Dendritic cell treated with granulocyte-macrophage colony-stimulating factor and Interleukin-4, amounts not matched to agents 40 ng/mL and 50 ng/mL, for 4 days (primary cell): Measurements from ENCODE around the gene BIRC7.

Experiments used
- H3K27ac Mint-ChIP-seq: one replicate; pipeline ENCODE4 v1.8.0; 2022; ENCODE audit warnings: mild to moderate bottlenecking, mixed read lengths
- H3K27me3 Mint-ChIP-seq: one replicate; pipeline ENCODE4 v1.8.0; 2022; ENCODE audit warnings: mild to moderate bottlenecking, mixed read lengths
- H3K36me3 Mint-ChIP-seq: one replicate; pipeline ENCODE4 v1.8.0; 2022; ENCODE audit warnings: low read depth, mixed read lengths
- H3K4me1 Mint-ChIP-seq: one replicate; pipeline ENCODE4 v1.8.0; 2022; ENCODE audit warnings: low read depth, mixed read lengths
- H3K4me3 Mint-ChIP-seq: one replicate; pipeline ENCODE4 v1.8.0; 2022; ENCODE audit warnings: mild to moderate bottlenecking, moderate library complexity, mixed read lengths
- H3K9me3 Mint-ChIP-seq: one replicate; pipeline ENCODE4 v1.8.0; 2022; ENCODE audit warnings: mixed read lengths
- intact Hi-C: fragments of 100-400 bp; cut with micrococcal nuclease; formaldehyde crosslinking; loops from one replicate; pipeline ENCODE4 v1.15.0; 2022

Gene BIRC7

GRCh38 chr20:63264000-63264399 is 28.3 kb downstream of the BIRC7 start:
- peaks cover 53% of the 10 kb centered on the region for H3K27me3 Mint-ChIP-seq
- no peaks in the 10 kb centered on the region for H3K36me3 Mint-ChIP-seq
- H3K9me3 Mint-ChIP-seq, result no peaks in the 10 kb centered on the region
- no peak overlapping the region for H3K4me3 Mint-ChIP-seq
- intact Hi-C loops, result no loop called here
- no peak overlapping the region for H3K27ac Mint-ChIP-seq
- H3K4me1 Mint-ChIP-seq, result no peaks in the 10 kb centered on the region

- H3K27me3 Mint-ChIP-seq, result peaks cover 50% of the 10 kb centered on the region
- no peak overlapping the region for H3K4me3 Mint-ChIP-seq
- no peaks in the 10 kb centered on the region for H3K9me3 Mint-ChIP-seq
- intact Hi-C loops, result no loop called here
- no peaks in the 10 kb centered on the region for H3K36me3 Mint-ChIP-seq
- H3K4me1 Mint-ChIP-seq, result no peaks in the 10 kb centered on the region
- H3K27ac Mint-ChIP-seq, result no peak overlapping the region
Measured at GRCh38 chr20:63264519-63264918, 28.8 kb downstream of the BIRC7 start.

- Mint-ChIP-seq H3K27me3 (peaks cover 46% of the 10 kb centered on the region), H3K9me3 (no peaks in the 10 kb centered on the region), H3K4me1 (no peaks in the 10 kb centered on the region), H3K27ac (no peak overlapping the region), H3K36me3 (no peaks in the 10 kb centered on the region), H3K4me3 (no peak overlapping the region)
- intact Hi-C loops, result no loop called here
Measured at GRCh38 chr20:63265891-63266515, 30.3 kb downstream of the BIRC7 start.

GRCh38 chr20:63267691-63268090 is 32.0 kb downstream of the BIRC7 start:
- no peaks in the 10 kb centered on the region for H3K9me3 Mint-ChIP-seq
- peaks cover 7% of the 10 kb centered on the region for H3K4me1 Mint-ChIP-seq
- intact Hi-C loops, result no loop called here
- peaks cover 37% of the 10 kb centered on the region for H3K27me3 Mint-ChIP-seq
- no peak overlapping the region for H3K4me3 Mint-ChIP-seq
- H3K36me3 Mint-ChIP-seq, result peaks cover 5% of the 10 kb centered on the region
- no peak overlapping the region for H3K27ac Mint-ChIP-seq

GRCh38 chr20:63268256-63268655 is 32.6 kb downstream of the BIRC7 start:
- H3K4me1 Mint-ChIP-seq, result peaks cover 7% of the 10 kb centered on the region
- no peak overlapping the region for H3K27ac Mint-ChIP-seq
- no peak overlapping the region for H3K4me3 Mint-ChIP-seq
- peaks cover 11% of the 10 kb centered on the region for H3K36me3 Mint-ChIP-seq
- H3K27me3 Mint-ChIP-seq, result peaks cover 32% of the 10 kb centered on the region
- H3K9me3 Mint-ChIP-seq, result no peaks in the 10 kb centered on the region
- intact Hi-C loops, result no loop called here

GRCh38 chr20:63268671-63269439 is 33.1 kb downstream of the BIRC7 start:
- no peak overlapping the region for H3K4me3 Mint-ChIP-seq
- H3K27ac Mint-ChIP-seq, result no peak overlapping the region
- H3K9me3 Mint-ChIP-seq, result no peaks in the 10 kb centered on the region
- intact Hi-C loops, result no loop called here
- peaks cover 13% of the 10 kb centered on the region for H3K36me3 Mint-ChIP-seq
- peaks cover 12% of the 10 kb centered on the region for H3K4me1 Mint-ChIP-seq
- H3K27me3 Mint-ChIP-seq, result peaks cover 27% of the 10 kb centered on the region

- Mint-ChIP-seq H3K4me1 (peaks cover 21% of the 10 kb centered on the region), H3K27ac (no peak overlapping the region), H3K27me3 (peaks cover 21% of the 10 kb centered on the region), H3K9me3 (no peaks in the 10 kb centered on the region), H3K36me3 (peaks cover 13% of the 10 kb centered on the region), H3K4me3 (no peak overlapping the region)
- intact Hi-C loops, result no loop called here
Measured at GRCh38 chr20:63269724-63270123, 34.0 kb downstream of the BIRC7 start.

- Mint-ChIP-seq H3K4me1 (peaks cover 26% of the 10 kb centered on the region), H3K4me3 (no peak overlapping the region), H3K9me3 (no peaks in the 10 kb centered on the region), H3K27me3 (peaks cover 14% of the 10 kb centered on the region), H3K27ac (no peak overlapping the region), H3K36me3 (peaks cover 20% of the 10 kb centered on the region)
- intact Hi-C loops, result no loop called here
Measured at GRCh38 chr20:63270606-63271325, 35.1 kb downstream of the BIRC7 start.

GRCh38 chr20:63272105-63273058 is 36.7 kb downstream of the BIRC7 start, which contains the start of gene ARFGAP1:
Gene ARFGAP1, plus strand, starts transcription at chr20:63272813. Its CDS starts 2,768 bp downstream, at chr20:63275581.
- H3K9me3 Mint-ChIP-seq, result no peaks in the 10 kb centered on the region
- H3K36me3 Mint-ChIP-seq, result peaks cover 37% of the 10 kb centered on the region
- H3K4me3 Mint-ChIP-seq, result peak within 1 kb of the TSS; percentile 94
- H3K27ac Mint-ChIP-seq, result peak within 1 kb of the TSS; percentile 92
- intact Hi-C loops, result no loop called here
- peaks cover 26% of the 10 kb centered on the region for H3K4me1 Mint-ChIP-seq
- peaks cover 14% of the 10 kb centered on the region for H3K27me3 Mint-ChIP-seq

GRCh38 chr20:63273059-63273579 is 37.4 kb downstream of the BIRC7 start:
- H3K9me3 Mint-ChIP-seq, result no peaks in the 10 kb centered on the region
- H3K36me3 Mint-ChIP-seq, result peaks cover 44% of the 10 kb centered on the region
- peaks cover 26% of the 10 kb centered on the region for H3K4me1 Mint-ChIP-seq
- peak overlapping the region; percentile 94 for H3K4me3 Mint-ChIP-seq
- peaks cover 9% of the 10 kb centered on the region for H3K27me3 Mint-ChIP-seq
- intact Hi-C loops, result no loop called here
- H3K27ac Mint-ChIP-seq, result peak overlapping the region; percentile 92

- Mint-ChIP-seq H3K4me1 (peaks cover 26% of the 10 kb centered on the region), H3K4me3 (peak overlapping the region; percentile 94), H3K9me3 (no peaks in the 10 kb centered on the region), H3K27ac (peak overlapping the region; percentile 92), H3K36me3 (peaks cover 51% of the 10 kb centered on the region), H3K27me3 (peaks cover 3% of the 10 kb centered on the region)
- intact Hi-C loops, result no loop called here
Measured at GRCh38 chr20:63273635-63274380, 38.1 kb downstream of the BIRC7 start.

- Mint-ChIP-seq H3K9me3 (no peaks in the 10 kb centered on the region), H3K36me3 (peaks cover 59% of the 10 kb centered on the region), H3K27ac (no peak overlapping the region), H3K4me1 (peaks cover 26% of the 10 kb centered on the region), H3K27me3 (peaks cover 3% of the 10 kb centered on the region), H3K4me3 (no peak overlapping the region)
- intact Hi-C loops, result no loop called here
Measured at GRCh38 chr20:63274381-63275228, 38.9 kb downstream of the BIRC7 start.
